Measurements from ENCODE around the gene SETBP1.

SETBP1 gene

DNA sequence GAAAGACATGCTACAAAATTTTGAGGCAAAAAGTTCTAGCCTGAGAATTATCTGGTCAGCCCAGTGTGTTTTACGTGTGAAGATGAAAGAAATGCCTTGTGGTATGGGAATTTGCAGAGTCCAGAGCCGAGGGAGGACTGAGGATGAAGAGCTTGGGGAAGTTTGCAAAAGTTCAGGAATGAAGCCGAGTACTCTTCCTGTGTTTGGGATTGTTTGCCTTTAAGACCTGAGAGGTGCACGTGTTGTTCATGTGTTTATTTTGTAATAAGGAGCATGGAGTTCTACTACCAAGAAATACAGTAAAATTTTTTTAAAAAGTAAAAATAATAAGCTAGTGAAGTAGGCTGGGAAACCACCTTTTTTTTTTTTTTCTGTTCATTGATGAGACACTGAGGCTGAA is 14.8 kb downstream of the SETBP1 start:
- DNase-seq (ENCODE audit: low read depth) = no peak
- no peak for TF ChIP-seq CTCF (IDR thresholded peaks at IDR 0.05; ENCODE audit: insufficient read depth, low read depth, low read length, missing control alignments)
- H3K4me3 ChIP-seq (ENCODE audit: low read depth, low read length) = no peak overlapping the region

GRCh38 chr18:44696892-44697291 is 16.2 kb downstream of the SETBP1 start:
- TF ChIP-seq CTCF (IDR thresholded peaks at IDR 0.05; ENCODE audit: insufficient read depth, low read depth, low read length, missing control alignments) = no peak
- no peak for DNase-seq (ENCODE audit: low read depth)
- H3K4me3 ChIP-seq (ENCODE audit: low read depth, low read length) = no peak overlapping the region

DNA sequence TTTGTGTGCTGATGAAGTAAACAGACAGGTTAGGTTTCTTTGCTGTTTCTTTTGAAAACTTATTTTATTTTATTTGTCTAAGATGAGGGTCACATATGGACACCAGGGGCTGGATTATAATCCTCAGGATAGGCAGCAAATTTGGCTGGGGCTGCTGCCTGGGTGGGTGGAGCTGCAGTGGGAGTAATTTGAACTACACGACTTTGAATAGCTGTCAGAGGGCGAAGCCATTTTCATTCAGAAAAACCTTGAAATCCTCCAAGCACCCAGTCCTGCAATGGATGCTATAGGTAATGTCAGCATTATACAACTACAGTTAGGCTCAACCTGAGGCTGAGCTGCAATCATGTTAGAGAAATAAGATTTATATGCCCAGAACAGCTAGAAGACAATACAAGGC is 16.6 kb downstream of the SETBP1 start:
- DNase-seq (ENCODE audit: low read depth) = no peak
- H3K4me3 ChIP-seq (ENCODE audit: low read depth, low read length) = no peak overlapping the region
- TF ChIP-seq CTCF (IDR thresholded peaks at IDR 0.05; ENCODE audit: insufficient read depth, low read depth, low read length, missing control alignments) = no peak

GRCh38 chr18:44698518-44698917 is 17.8 kb downstream of the SETBP1 start:
- TF ChIP-seq CTCF (IDR thresholded peaks at IDR 0.05; ENCODE audit: insufficient read depth, low read depth, low read length, missing control alignments) = no peak
- H3K4me3 ChIP-seq (ENCODE audit: low read depth, low read length) = no peak overlapping the region
- no peak for DNase-seq (ENCODE audit: low read depth)

GRCh38 chr18:44699572-44700261 is 19.0 kb downstream of the SETBP1 start:
- no peak for TF ChIP-seq CTCF (IDR thresholded peaks at IDR 0.05; ENCODE audit: insufficient read depth, low read depth, low read length, missing control alignments)
- no peak for DNase-seq (ENCODE audit: low read depth)
- H3K4me3 ChIP-seq (ENCODE audit: low read depth, low read length) = no peak overlapping the region

DNA sequence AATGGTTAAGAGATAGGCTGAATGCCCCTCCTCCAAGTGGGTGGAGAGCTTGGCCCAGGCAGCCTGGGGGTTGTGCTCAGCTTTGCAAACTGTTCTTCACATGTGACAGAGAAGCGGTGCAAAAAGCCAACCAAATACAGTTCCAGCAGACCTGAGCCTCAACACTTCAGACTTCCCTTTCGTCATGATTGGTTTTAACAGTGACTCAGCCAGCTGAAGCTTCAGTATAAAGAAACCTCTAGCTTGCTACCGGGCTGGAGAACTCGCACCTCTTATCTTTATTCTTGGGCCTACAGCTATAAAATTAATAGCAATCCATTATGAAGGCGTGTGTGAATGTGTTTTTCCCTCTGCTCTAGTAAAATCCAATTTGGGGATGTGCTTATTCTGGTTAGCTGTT is 20.0 kb downstream of the SETBP1 start:
- no peak for TF ChIP-seq CTCF (IDR thresholded peaks at IDR 0.05; ENCODE audit: insufficient read depth, low read depth, low read length, missing control alignments)
- no peak for DNase-seq (ENCODE audit: low read depth)
- no peak overlapping the region for H3K4me3 ChIP-seq (ENCODE audit: low read depth, low read length)

GRCh38 chr18:44701227-44701626 is 20.5 kb downstream of the SETBP1 start:
- DNase-seq (ENCODE audit: low read depth) = no peak
- TF ChIP-seq CTCF (IDR thresholded peaks at IDR 0.05; ENCODE audit: insufficient read depth, low read depth, low read length, missing control alignments) = no peak
- H3K4me3 ChIP-seq (ENCODE audit: low read depth, low read length) = no peak overlapping the region
